IMR-90 (cell line): ENCODE data around the gene SMCO3. TPM values are rescaled to one million over a fixed set of nuclear protein-coding genes. Genes with fewer than 3 reads are reported as not detected.

Source experiments
- ATAC-seq: fragments of 200-7000 bp; cut with Tn5 transposase; 2 replicates; pipeline ENCODE4 v1.9.1; 2020; ENCODE audit warnings: low read depth, mild to moderate bottlenecking, moderate library complexity
- BruUV-seq: library from RNA; stranded (reverse); fragments of 400-500 nt; replicated peaks from 2 replicates; lab custom pipeline; 2021; lab: Mats Ljungman, UMichigan
- CTCF ChIA-PET: fragments of 300-600 bp; formaldehyde crosslinking; extraction: SDS; loops from one replicate; lab custom pipeline; 2021; ENCODE audit warnings: antibody characterized with exemption; lab: Yijun Ruan, JAX
- POLR2A ChIA-PET: fragments of 300-600 bp; sonication (Branson Sonifier 250); formaldehyde crosslinking; loops from one replicate; lab custom pipeline; 2022; ENCODE audit warnings: antibody characterized with exemption; ENCODE audit not compliant: unreplicated experiment; lab: Charles Lee
- DNase-seq: peaks from one replicate; pipeline ENCODE4 v3.0.0; 2013
- H2AFZ ChIP-seq: replicated peaks from 2 replicates; pipeline ENCODE3; 2013; ENCODE audit warnings: low read length, mild to moderate bottlenecking; ENCODE audit not compliant: poor library complexity
- H2AK5ac ChIP-seq: 2 replicates; pipeline ENCODE4 v1.6.1; 2013; ENCODE audit warnings: low read depth, low read length, inconsistent platforms
- H2AK9ac ChIP-seq: replicated peaks from 2 replicates; pipeline ENCODE3; 2013; ENCODE audit warnings: mild to moderate bottlenecking, low read depth, low read length, moderate library complexity; ENCODE audit not compliant: poor library complexity
- H2BK120ac ChIP-seq: 2 replicates; pipeline ENCODE4 v1.6.1; 2013; ENCODE audit warnings: low read depth, low read length, inconsistent platforms
- H2BK15ac ChIP-seq: 3 replicates; pipeline ENCODE4 v1.6.1; 2013; ENCODE audit warnings: low read depth, low read length, inconsistent platforms
- H2BK20ac ChIP-seq: 2 replicates; pipeline ENCODE4 v1.6.1; 2013; ENCODE audit warnings: low read depth, mild to moderate bottlenecking, inconsistent platforms, low read length, moderate library complexity
- H2BK5ac ChIP-seq: 2 replicates; pipeline ENCODE4 v1.6.1; 2013; ENCODE audit warnings: mild to moderate bottlenecking, low read depth, low read length, inconsistent platforms; ENCODE audit not compliant: poor library complexity, severe bottlenecking
- H3K14ac ChIP-seq: replicated peaks from 2 replicates; pipeline ENCODE4 v1.6.1; 2013; ENCODE audit warnings: low read depth, low read length, inconsistent platforms
- H3K18ac ChIP-seq: 2 replicates; pipeline ENCODE4 v1.6.1; 2013; ENCODE audit warnings: low read depth, low read length, control low read depth
- H3K23ac ChIP-seq: 2 replicates; pipeline ENCODE4 v1.6.1; 2013; ENCODE audit warnings: low read depth, low read length, inconsistent platforms
- H3K27ac ChIP-seq: 2 replicates; pipeline ENCODE4 v1.5.1; 2013; ENCODE audit warnings: mild to moderate bottlenecking, control low read depth, low read length; ENCODE audit not compliant: insufficient read depth
- H3K27me3 ChIP-seq: 2 replicates; pipeline ENCODE4 v1.6.1; 2013; ENCODE audit warnings: low read length; ENCODE audit not compliant: control insufficient read depth, insufficient read depth
- H3K36me3 ChIP-seq: 2 replicates; pipeline ENCODE4 v1.6.1; 2013; ENCODE audit warnings: low read length, mixed read lengths; ENCODE audit not compliant: control insufficient read depth, insufficient read depth
- H3K4ac ChIP-seq: 2 replicates; pipeline ENCODE4 v1.6.1; 2013; ENCODE audit warnings: low read depth, low read length, inconsistent platforms
- H3K4me1 ChIP-seq: 2 replicates; pipeline ENCODE4 v1.6.1; 2013; ENCODE audit warnings: low read length, mixed read lengths; ENCODE audit not compliant: control insufficient read depth, insufficient read depth
- H3K4me2 ChIP-seq: 2 replicates; pipeline ENCODE4 v1.6.1; 2013; ENCODE audit warnings: low read depth, mild to moderate bottlenecking, control low read depth, low read length, moderate library complexity
- H3K4me3 ChIP-seq: 2 replicates; pipeline ENCODE4 v1.5.1; 2013; ENCODE audit warnings: low read depth, mild to moderate bottlenecking, control low read depth, low read length, moderate library complexity; ENCODE audit not compliant: insufficient read depth
- H3K56ac ChIP-seq: 2 replicates; pipeline ENCODE4 v1.6.1; 2013; ENCODE audit warnings: low read length, inconsistent platforms; ENCODE audit not compliant: insufficient read depth; ENCODE audit errors: extremely low read depth
- H3K79me1 ChIP-seq, 2 experiments: 2 replicates each; pipeline ENCODE4 v1.6.1; 2013; ENCODE audit warnings: low read length in 2 of 2, inconsistent platforms in 1 of 2, low read depth in 1 of 2
- H3K9ac ChIP-seq: 2 replicates; pipeline ENCODE4 v1.6.1; 2013; ENCODE audit warnings: low read depth, low read length, control low read depth
- H3K9me1 ChIP-seq: 2 replicates; pipeline ENCODE4 v1.6.1; 2013; ENCODE audit warnings: low read length, inconsistent platforms; ENCODE audit not compliant: insufficient read depth
- H3K9me3 ChIP-seq: 2 replicates; pipeline ENCODE4 v1.6.1; 2013; ENCODE audit warnings: low read length; ENCODE audit not compliant: control insufficient read depth, insufficient read depth
- H4K20me1 ChIP-seq: 2 replicates; pipeline ENCODE4 v1.6.1; 2013; ENCODE audit warnings: low read length, inconsistent platforms; ENCODE audit not compliant: insufficient read depth
- H4K5ac ChIP-seq: 2 replicates; pipeline ENCODE4 v1.6.1; 2013; ENCODE audit warnings: mild to moderate bottlenecking, low read depth, low read length, control low read depth
- H4K8ac ChIP-seq, 2 experiments: 2 replicates each; pipeline ENCODE4 v1.6.1; 2013; ENCODE audit warnings: low read depth in 2 of 2, low read length in 2 of 2, control low read depth in 1 of 2, inconsistent platforms in 1 of 2
- H4K91ac ChIP-seq: 2 replicates; pipeline ENCODE4 v1.6.1; 2013; ENCODE audit warnings: low read depth, low read length, inconsistent platforms; ENCODE audit not compliant: insufficient read depth
- CHD1 ChIP-seq: IDR thresholded peaks from 2 replicates; pipeline ENCODE4 v1.6.1; 2012; ENCODE audit warnings: low read depth, low read length, improper control_type of control experiment
- FOS ChIP-seq: fragments of 150-350 bp; IDR thresholded peaks from 2 replicates; pipeline ENCODE4 v1.6.1; 2016; ENCODE audit warnings: low read depth, low read length
- MAFK ChIP-seq: IDR thresholded peaks from 2 replicates; pipeline ENCODE4 v1.6.1; 2012; ENCODE audit warnings: low read depth, low read length, improper control_type of control experiment
- MXI1 ChIP-seq: IDR thresholded peaks from 2 replicates; pipeline ENCODE4 v1.6.1; 2012; ENCODE audit warnings: low read depth, mild to moderate bottlenecking, low read length, moderate library complexity, borderline replicate concordance
- RAD21 ChIP-seq: IDR thresholded peaks from 2 replicates; pipeline ENCODE4 v1.6.1; 2012; ENCODE audit warnings: low read length, improper control_type of control experiment
- RCOR1 ChIP-seq: IDR thresholded peaks from 2 replicates; pipeline ENCODE4 v1.6.1; 2012; ENCODE audit warnings: mild to moderate bottlenecking, low read length, improper control_type of control experiment; ENCODE audit not compliant: insufficient replicate concordance
- SMC3 ChIP-seq: fragments of 150-350 bp; IDR thresholded peaks from 2 replicates; pipeline ENCODE4 v1.6.1; 2016; ENCODE audit warnings: low read depth, mild to moderate bottlenecking, antibody characterized with exemption, low read length, moderate library complexity
- WGBS, 2 experiments: methylation state at CpG; one replicate each; pipeline versions ENCODE4 v1.1.5 to v1.1.7; 2013; ENCODE audit warnings: missing lambda C conversion rate in 2 of 2; ENCODE audit not compliant: insufficient read length in 1 of 2; ENCODE audit errors: extremely low coverage in 2 of 2; 5-methylcytosine and 5-hydroxymethylcytosine counted together
- dilution Hi-C: fragments of 300-500 bp; cut with HindIII; formaldehyde crosslinking; loops from one replicate; pipeline ENCODE4 v1.14.3; 2018; ENCODE audit warnings: low sequenced_read_pairs; ENCODE audit not compliant: unreplicated experiment
- in situ Hi-C: fragments of 300-500 bp; cut with MboI; formaldehyde crosslinking; loops from 3 replicates; pipeline ENCODE4 v1.14.3; 2019; ENCODE audit warnings: low sequenced_read_pairs, inconsistent platforms, mixed read lengths
- intact Hi-C: fragments of 100-400 bp; cut with micrococcal nuclease; formaldehyde crosslinking; loops from 2 replicates; pipeline ENCODE4 v1.10.0; 2022
- polyA plus RNA-seq, 3 experiments: library from polyadenylated mRNA; depleted of rRNA; stranded (reverse); fragments of >200 nt; gene quantifications; 2 replicates each; pipeline ENCODE4 v1.2.3, GENCODE V29; 2012; ENCODE audit warnings: low replicate concordance in 1 of 3
- total RNA-seq: library from RNA; depleted of rRNA; stranded (reverse); fragments of >200 nt; gene quantifications from 2 replicates; pipeline ENCODE4 v1.2.3, GENCODE V29; 2012
- TF ChIP-seq, protein P1 (sequence below): conservative IDR thresholded peaks from 2 replicates; pipeline ENCODE4 v1.5.1; 2012; ENCODE audit warnings: mild to moderate bottlenecking, low read depth, low read length, improper control_type of control experiment
- TF ChIP-seq, protein P2 (sequence below): fragments of 150-350 bp; IDR thresholded peaks from 2 replicates; pipeline ENCODE4 v1.6.1; 2016; ENCODE audit warnings: low read depth, mild to moderate bottlenecking, low read length, moderate library complexity, borderline replicate concordance
- TF ChIP-seq, protein P3 (sequence below): fragments of 150-350 bp; IDR thresholded peaks from 2 replicates; pipeline ENCODE4 v1.6.1; 2017; ENCODE audit warnings: mild to moderate bottlenecking, antibody characterized with exemption, low read length, low read depth

SMCO3 gene
- total and polyA plus RNA-seq, 2 of the 4 experiments (the other 2 are of a cell fraction): under 0.01 to 0.07 TPM

DNA sequence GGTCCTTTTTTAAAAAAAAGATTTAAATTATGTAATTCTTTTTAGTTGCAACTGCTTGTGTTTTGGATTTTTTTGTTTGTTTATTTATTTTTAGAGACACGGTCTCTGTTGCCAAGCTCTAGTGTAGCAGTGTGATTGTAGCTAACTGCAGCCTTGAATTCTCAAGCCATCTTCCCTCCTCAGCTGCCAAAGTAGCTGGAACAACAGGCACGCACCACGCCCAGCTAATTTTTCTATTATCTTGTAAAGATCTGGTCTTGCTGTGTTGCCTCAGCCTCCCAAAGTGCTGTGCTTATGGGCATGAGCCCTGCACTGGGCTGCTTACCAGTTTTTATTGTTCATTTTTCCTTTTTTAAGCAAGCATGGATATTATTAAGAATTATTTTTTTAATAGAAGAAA lies 40.0 kb upstream of the SMCO3 start:
- Histone ChIP-seq H4K8ac (no peak overlapping the region), H3K36me3 (no peaks in the 10 kb centered on the region), H3K27me3 (no peaks in the 10 kb centered on the region), H4K20me1 (no peaks in the 10 kb centered on the region), H3K4me3 (no peak overlapping the region), H3K9me3 (no peaks in the 10 kb centered on the region), H3K79me1 (no peaks in the 10 kb centered on the region), H3K4ac (no peak overlapping the region), H2AK9ac (no peak overlapping the region), H2BK20ac (no peak overlapping the region), H3K9ac (no peak overlapping the region), H4K91ac (no peak overlapping the region), H2AK5ac (no peak overlapping the region), H2BK120ac (no peak overlapping the region), H3K9me1 (no peaks in the 10 kb centered on the region; the same call in 1 of the 2 replicates), H3K4me1 (peaks cover 2% of the 10 kb centered on the region; the same call in 1 of the 2 replicates), H3K4me2 (no peak overlapping the region), H3K14ac (no peak overlapping the region), H2AFZ (no peak overlapping the region), H3K23ac (no peak overlapping the region), H2BK15ac (no peak overlapping the region), H3K56ac (no peak overlapping the region), H3K18ac (no peak overlapping the region), H3K27ac (no peak overlapping the region), H4K5ac (no peak overlapping the region), H2BK5ac (no peak overlapping the region)
- POLR2A ChIA-PET: no interaction called here
- CTCF ChIA-PET: interaction anchor here (0.7 to 1.0 kb wide), 2 partner anchors 142 to 452 kb away, joined by 3 read pairs; no protein-coding TSS in a partner anchor
- TF ChIP-seq, protein P1, sequence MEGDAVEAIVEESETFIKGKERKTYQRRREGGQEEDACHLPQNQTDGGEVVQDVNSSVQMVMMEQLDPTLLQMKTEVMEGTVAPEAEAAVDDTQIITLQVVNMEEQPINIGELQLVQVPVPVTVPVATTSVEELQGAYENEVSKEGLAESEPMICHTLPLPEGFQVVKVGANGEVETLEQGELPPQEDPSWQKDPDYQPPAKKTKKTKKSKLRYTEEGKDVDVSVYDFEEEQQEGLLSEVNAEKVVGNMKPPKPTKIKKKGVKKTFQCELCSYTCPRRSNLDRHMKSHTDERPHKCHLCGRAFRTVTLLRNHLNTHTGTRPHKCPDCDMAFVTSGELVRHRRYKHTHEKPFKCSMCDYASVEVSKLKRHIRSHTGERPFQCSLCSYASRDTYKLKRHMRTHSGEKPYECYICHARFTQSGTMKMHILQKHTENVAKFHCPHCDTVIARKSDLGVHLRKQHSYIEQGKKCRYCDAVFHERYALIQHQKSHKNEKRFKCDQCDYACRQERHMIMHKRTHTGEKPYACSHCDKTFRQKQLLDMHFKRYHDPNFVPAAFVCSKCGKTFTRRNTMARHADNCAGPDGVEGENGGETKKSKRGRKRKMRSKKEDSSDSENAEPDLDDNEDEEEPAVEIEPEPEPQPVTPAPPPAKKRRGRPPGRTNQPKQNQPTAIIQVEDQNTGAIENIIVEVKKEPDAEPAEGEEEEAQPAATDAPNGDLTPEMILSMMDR: no peak
- no peak for TF ChIP-seq RAD21
- no peak for TF ChIP-seq FOS
- TF ChIP-seq CHD1: no peak
- TF ChIP-seq, protein P2, sequence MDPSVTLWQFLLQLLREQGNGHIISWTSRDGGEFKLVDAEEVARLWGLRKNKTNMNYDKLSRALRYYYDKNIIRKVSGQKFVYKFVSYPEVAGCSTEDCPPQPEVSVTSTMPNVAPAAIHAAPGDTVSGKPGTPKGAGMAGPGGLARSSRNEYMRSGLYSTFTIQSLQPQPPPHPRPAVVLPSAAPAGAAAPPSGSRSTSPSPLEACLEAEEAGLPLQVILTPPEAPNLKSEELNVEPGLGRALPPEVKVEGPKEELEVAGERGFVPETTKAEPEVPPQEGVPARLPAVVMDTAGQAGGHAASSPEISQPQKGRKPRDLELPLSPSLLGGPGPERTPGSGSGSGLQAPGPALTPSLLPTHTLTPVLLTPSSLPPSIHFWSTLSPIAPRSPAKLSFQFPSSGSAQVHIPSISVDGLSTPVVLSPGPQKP: no peak
- TF ChIP-seq MAFK: no peak
- no peak for TF ChIP-seq MXI1
- TF ChIP-seq, protein P3, sequence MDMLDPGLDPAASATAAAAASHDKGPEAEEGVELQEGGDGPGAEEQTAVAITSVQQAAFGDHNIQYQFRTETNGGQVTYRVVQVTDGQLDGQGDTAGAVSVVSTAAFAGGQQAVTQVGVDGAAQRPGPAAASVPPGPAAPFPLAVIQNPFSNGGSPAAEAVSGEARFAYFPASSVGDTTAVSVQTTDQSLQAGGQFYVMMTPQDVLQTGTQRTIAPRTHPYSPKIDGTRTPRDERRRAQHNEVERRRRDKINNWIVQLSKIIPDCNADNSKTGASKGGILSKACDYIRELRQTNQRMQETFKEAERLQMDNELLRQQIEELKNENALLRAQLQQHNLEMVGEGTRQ: no peak
- TF ChIP-seq RCOR1: no peak
- no peak for TF ChIP-seq SMC3
- WGBS, 2 experiments: no CpG with 5 or more reads among the region's 3 CpGs
- DNase-seq: no peak
- in situ Hi-C loops: no loop called here
- dilution Hi-C loops: no loop called here
- intact Hi-C loops: no loop called here
- BruUV-seq: no TSS peak
- ATAC-seq: no peak
